Measurements from ENCODE around the gene XPO5. TPM values are rescaled to one million over a fixed set of nuclear protein-coding genes. Genes with fewer than 3 reads are reported as not detected.

XPO5 gene
- total and polyA plus RNA-seq, 9 of the 15 experiments (the other 6 are each of a cell fraction or from before 2014, with no cell fraction given), result 36.0 to 170 (median 99.1) TPM

GRCh38 chr6:43616725-43617472, 41.1 kb upstream of the XPO5 start (continued):
- TF ChIP-seq CTCF (IDR thresholded peaks at IDR 0.05 in 2 of 3, conservative IDR thresholded peaks at IDR 0.05 in 1 of 3; ENCODE audit: insufficient read depth in 2 of 3, low read depth in 1 of 3, low read length in 3 of 3), result no peak

GRCh38 chr6:43614396-43614730, 38.5 kb upstream of the XPO5 start:
- no peak overlapping the region for H3K27ac ChIP-seq (ENCODE audit: extremely low read depth, low read depth, low read length)
- no peak overlapping the region for H2AFZ ChIP-seq (ENCODE audit: low read depth, low read length)
- H3K9me1 ChIP-seq (ENCODE audit: control insufficient read depth, insufficient read depth, low read length), result no peaks in the 10 kb centered on the region
- no TSS peak for BruUV-seq (replicated peaks)
- 85% methylated on average over 3 of the region's 3 CpGs for WGBS (ENCODE audit: insufficient coverage, low coverage, missing lambda C conversion rate)
- H3K79me2 ChIP-seq (ENCODE audit: control insufficient read depth, insufficient read depth, low read length), result no peaks in the 10 kb centered on the region
- ChIA-PET POLR2A (interaction anchor here (0.7 to 8.4 kb wide), 8 partner anchors 8 to 299 kb away, joined by 3 to 135 read pairs (median 4); partner anchors contain the start of gene GTPBP2), CTCF (ENCODE audit: low intra/inter-chr PET ratio) (interaction anchor here (0.8 kb wide), 1 partner anchor 10 kb away, joined by 3 read pairs; no protein-coding TSS in a partner anchor)
- no peak for FAIRE-seq
- no peak overlapping the region for H3K4me2 ChIP-seq (ENCODE audit: insufficient read depth, low read length)
- intact Hi-C loops (cut with micrococcal nuclease), result no loop called here
- no peak overlapping the region for H3K4me3 ChIP-seq
- H3K27me3 ChIP-seq (ENCODE audit: control insufficient read depth in 2 of 2, insufficient read depth in 2 of 2, low read length in 2 of 2), result no peaks in the 10 kb centered on the region
- TF ChIP-seq SIN3A (IDR thresholded peaks at IDR 0.05; ENCODE audit: borderline replicate concordance in 2 of 2, control insufficient read depth in 1 of 2, low read depth in 2 of 2, low read length in 2 of 2) (no peak), PURB (CRISPR knock-in tag; IDR thresholded peaks at IDR 0.05; ENCODE audit: low read depth) (no peak), SMAD2 (IDR thresholded peaks at IDR 0.05; ENCODE audit: low read depth, low read length) (no peak), POLR2G (IDR thresholded peaks at IDR 0.05; ENCODE audit: low read depth, low read length) (peak; percentile 23; the same call in 1 of the 2 replicates)
- no peak overlapping the region for H3K9ac ChIP-seq (ENCODE audit: insufficient read depth in 1 of 2, low read depth in 2 of 2, low read length in 2 of 2)
- no peak for DNase-seq (ENCODE audit: extremely low read depth in 1 of 4, low spot score in 3 of 4)
- no peak for ATAC-seq
- peaks cover 54% of the 10 kb centered on the region for H3K36me3 ChIP-seq (ENCODE audit: control insufficient read depth, insufficient read depth, low read length)
- H3K9me3 ChIP-seq (replicated peaks; ENCODE audit: control insufficient read depth, insufficient read depth, low read depth, low read length), result no peaks in the 10 kb centered on the region
- peaks cover 5 to 9% of the 10 kb centered on the region in 2 experiments; a peak in 4 of 5 replicates for H3K4me1 ChIP-seq (replicated peaks in 1 of 2; ENCODE audit: control insufficient read depth in 2 of 2, insufficient read depth in 2 of 2, low read length in 2 of 2)
- H4K20me1 ChIP-seq (replicated peaks; ENCODE audit: control insufficient read depth, insufficient read depth, low read length), result no peaks in the 10 kb centered on the region
- in situ Hi-C loops (cut with MboI), result no loop called here
